Common myeloid progenitor, CD34-positive (primary cell): Measurements from ENCODE around the gene ABI3BP.
"Not testable (repeated sequence)": the region's sequence is repeated elsewhere in the genome, so short reads cannot be mapped to it uniquely, and the experiment has no call there.

Experiments
- CTCF ChIA-PET: fragments of 350-600 bp; sonication (Branson Sonifier 250); formaldehyde crosslinking; loops from one replicate; lab custom pipeline; 2021; ENCODE audit warnings: antibody characterized with exemption; lab: Charles Lee
- POLR2A ChIA-PET: fragments of 350-600 bp; sonication (Branson Sonifier 250); formaldehyde crosslinking; loops from one replicate; lab custom pipeline; 2021; ENCODE audit warnings: antibody characterized with exemption; lab: Charles Lee
- DNase-seq, 3 donors: peaks; one replicate each; pipeline versions ENCODE4 v3.0.0 to v3.0.0-alpha.2; 2013
- H3K27ac ChIP-seq, 2 experiments: 1 replicate in 1 of 2; 2 replicates in 1 of 2; pipeline ENCODE4 v1.7.0; 2013; ENCODE audit warnings: inconsistent platforms in 2 of 2, low read length in 2 of 2, mild to moderate bottlenecking in 2 of 2, low read depth in 1 of 2, moderate library complexity in 1 of 2; ENCODE audit not compliant: severe bottlenecking in 2 of 2, insufficient read depth in 1 of 2, poor library complexity in 1 of 2
- H3K27me3 ChIP-seq, 5 experiments: replicated peaks in 2 of 5; 1 replicate in 3 of 5; 2 replicates in 2 of 5; pipeline versions ENCODE4 v1.6.1 to v1.7.0; 2013; ENCODE audit warnings: low read length in 4 of 5, mild to moderate bottlenecking in 2 of 5, moderate library complexity in 2 of 5, inconsistent platforms in 1 of 5; ENCODE audit not compliant: insufficient read depth in 5 of 5, control insufficient read depth in 4 of 5
- H3K36me3 ChIP-seq, 4 experiments: 1 replicate in 2 of 4; 2 replicates in 2 of 4; pipeline versions ENCODE4 v1.6.1 to v1.7.0; 2013; ENCODE audit warnings: low read length in 3 of 4, control low read depth in 1 of 4, mild to moderate bottlenecking in 1 of 4; ENCODE audit not compliant: control insufficient read depth in 4 of 4, insufficient read depth in 4 of 4
- H3K4me1 ChIP-seq, 4 experiments: 1 replicate in 3 of 4; 2 replicates in 1 of 4; pipeline versions ENCODE4 v1.6.1 to v1.7.1; 2013; ENCODE audit warnings: low read length in 3 of 4, mild to moderate bottlenecking in 3 of 4, control low read depth in 1 of 4, inconsistent platforms in 1 of 4, moderate library complexity in 1 of 4; ENCODE audit not compliant: control insufficient read depth in 4 of 4, insufficient read depth in 4 of 4; ENCODE audit errors: control extremely low read depth in 1 of 4
- H3K4me3 ChIP-seq, 7 experiments: 1 replicate in 4 of 7; 2 replicates in 3 of 7; pipeline versions ENCODE4 v1.5.1 to v1.7.0; 2013; ENCODE audit warnings: mild to moderate bottlenecking in 7 of 7, low read length in 6 of 7, moderate library complexity in 6 of 7, inconsistent platforms in 2 of 7, low read depth in 2 of 7, control low read depth in 1 of 7; ENCODE audit not compliant: insufficient read depth in 4 of 7, control insufficient read depth in 1 of 7; ENCODE audit errors: extremely low read depth in 1 of 7
- H3K9me3 ChIP-seq, 5 experiments: 1 replicate in 4 of 5; 2 replicates in 1 of 5; pipeline versions ENCODE4 v1.6.1 to v1.7.1; 2013; ENCODE audit warnings: low read length in 4 of 5, mild to moderate bottlenecking in 2 of 5, inconsistent platforms in 1 of 5, low read depth in 1 of 5, moderate library complexity in 1 of 5; ENCODE audit not compliant: control insufficient read depth in 4 of 5, insufficient read depth in 2 of 5; ENCODE audit errors: control extremely low read depth in 1 of 5
- WGBS: methylation state at CpG from one replicate; pipeline ENCODE4 v1.1.5; 2013; ENCODE audit not compliant: insufficient coverage; 5-methylcytosine and 5-hydroxymethylcytosine counted together

Gene ABI3BP

DNA sequence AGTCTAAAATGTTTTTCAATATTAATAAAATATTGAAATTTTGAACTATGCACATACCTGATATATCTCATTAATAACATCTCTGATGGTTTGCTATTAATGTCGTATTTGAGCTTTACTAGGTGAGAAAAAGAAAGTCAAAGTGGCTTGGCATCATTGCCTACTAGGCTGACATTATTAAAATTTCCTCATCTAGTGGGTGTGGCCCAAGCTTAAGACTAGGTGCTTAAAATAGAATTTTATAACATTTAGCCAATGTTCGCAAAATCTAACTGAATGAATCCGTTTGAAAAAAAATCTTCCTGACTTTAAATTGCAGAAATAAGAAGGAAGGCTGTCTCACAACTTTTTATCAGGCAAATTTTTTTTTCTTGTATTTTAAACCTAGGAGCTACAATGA, 46.1 kb downstream of the ABI3BP start:
- WGBS, result 80% methylated on average over 1 of the region's 3 CpGs
- H3K4me3 ChIP-seq, result no peak overlapping the region
- H3K36me3 ChIP-seq, result no peaks in the 10 kb centered on the region
- ChIA-PET POLR2A (no interaction called here), CTCF (no interaction called here)
- H3K9me3 ChIP-seq, result no peaks in the 10 kb centered on the region
- H3K27ac ChIP-seq, result no peak overlapping the region
- H3K27me3 ChIP-seq, result no peaks in the 10 kb centered on the region
- no peak for DNase-seq
- no peaks in the 10 kb centered on the region for H3K4me1 ChIP-seq

DNA sequence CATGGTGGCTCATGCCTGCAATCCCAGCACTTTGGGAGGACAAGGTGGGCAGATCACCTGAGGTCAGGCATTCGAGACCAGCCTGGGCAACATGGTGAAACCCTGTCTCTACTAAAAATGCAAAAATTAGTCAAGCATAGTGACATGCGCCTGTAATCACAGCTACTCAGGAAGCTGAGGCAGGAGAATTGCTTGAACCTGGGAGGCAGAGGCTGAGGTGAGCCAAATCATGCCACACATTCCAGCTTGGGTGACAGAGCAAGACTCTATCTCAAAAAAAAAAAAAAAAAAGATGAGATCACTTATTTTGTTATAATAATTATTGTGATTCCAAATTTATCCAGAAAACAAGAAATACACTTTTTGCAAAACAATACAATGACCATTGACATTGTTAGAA, 47.1 kb downstream of the ABI3BP start:
- POLR2A ChIA-PET, H3K27me3 ChIP-seq: not testable (repeated sequence)

DNA sequence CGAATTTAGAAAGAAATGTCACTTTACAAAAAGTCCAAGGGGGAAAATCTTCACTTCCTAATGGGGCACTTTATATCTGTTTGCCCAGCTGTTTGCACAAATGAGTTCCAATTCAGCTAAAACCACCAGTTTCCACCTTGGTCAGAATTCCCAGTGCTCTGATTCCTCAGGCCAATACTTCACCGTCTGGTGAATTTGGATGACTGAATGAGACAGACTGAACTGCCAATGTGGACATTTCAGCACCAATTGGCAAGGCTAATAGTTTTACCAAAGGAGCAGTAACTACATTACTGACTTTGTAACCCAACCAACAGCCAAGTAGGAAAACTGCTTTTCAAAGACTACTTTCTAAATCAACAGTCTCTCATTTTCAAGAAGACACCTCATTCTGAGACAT, 51.8 kb downstream of the ABI3BP start:
- H3K4me3 ChIP-seq, result no peak overlapping the region
- CTCF ChIA-PET, result no interaction called here
- H3K27ac ChIP-seq, result no peak overlapping the region
- POLR2A ChIA-PET, result no interaction called here
- no peak for DNase-seq
- H3K27me3 ChIP-seq, result no peaks in the 10 kb centered on the region
- H3K4me1 ChIP-seq, result no peaks in the 10 kb centered on the region
- H3K9me3 ChIP-seq, result no peaks in the 10 kb centered on the region
- no peaks in the 10 kb centered on the region for H3K36me3 ChIP-seq
- 100% methylated on average over 2 of the region's 2 CpGs for WGBS

More for the DNA sequence above, 47.1 kb downstream of the ABI3BP start:
- H3K36me3 ChIP-seq, H3K27ac ChIP-seq, CTCF ChIA-PET, DNase-seq, H3K4me1 ChIP-seq, H3K9me3 ChIP-seq, H3K4me3 ChIP-seq: not testable (repeated sequence)
- 93% methylated on average over 2 of the region's 2 CpGs for WGBS

- CTCF ChIA-PET, result no interaction called here
- H3K27me3 ChIP-seq, result no peaks in the 10 kb centered on the region
- DNase-seq, result no peak
- H3K4me3 ChIP-seq, result no peak overlapping the region
- 94% methylated on average over 2 of the region's 2 CpGs for WGBS
- H3K27ac ChIP-seq, result no peak overlapping the region
- H3K9me3 ChIP-seq, result no peaks in the 10 kb centered on the region
- H3K36me3 ChIP-seq, result no peaks in the 10 kb centered on the region
- POLR2A ChIA-PET, result no interaction called here
- H3K4me1 ChIP-seq, result no peaks in the 10 kb centered on the region
Measured at GRCh38 chr3:100941041-100941440, 52.2 kb downstream of the ABI3BP start.

DNA sequence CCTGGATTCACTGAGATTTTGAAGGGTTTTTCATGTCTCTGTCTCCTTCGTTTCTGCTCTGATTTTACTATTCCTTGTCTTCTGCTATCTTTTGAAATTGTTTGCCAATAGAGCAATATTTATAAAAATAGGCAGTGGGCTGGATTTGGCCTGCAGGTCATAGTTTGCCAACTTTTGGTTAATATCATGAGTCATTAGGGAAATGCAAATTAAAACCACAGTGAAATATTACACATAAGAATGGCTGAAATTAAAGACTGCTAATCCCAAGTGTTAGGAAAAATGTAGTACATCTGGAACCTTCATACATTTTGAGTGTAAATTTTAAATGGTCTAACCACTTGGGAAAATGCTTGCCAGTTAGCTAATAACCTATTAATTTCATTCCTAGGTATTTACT, 56.3 kb downstream of the ABI3BP start:
- ChIA-PET CTCF (no interaction called here), POLR2A (no interaction called here)
- DNase-seq, result no peak
- Histone ChIP-seq H3K27ac (no peak overlapping the region), H3K36me3 (no peaks in the 10 kb centered on the region), H3K4me1 (no peaks in the 10 kb centered on the region), H3K27me3 (no peaks in the 10 kb centered on the region), H3K9me3 (no peaks in the 10 kb centered on the region), H3K4me3 (no peak overlapping the region)
- WGBS, result no CpG with 5 or more reads among the region's 1 CpG

DNA sequence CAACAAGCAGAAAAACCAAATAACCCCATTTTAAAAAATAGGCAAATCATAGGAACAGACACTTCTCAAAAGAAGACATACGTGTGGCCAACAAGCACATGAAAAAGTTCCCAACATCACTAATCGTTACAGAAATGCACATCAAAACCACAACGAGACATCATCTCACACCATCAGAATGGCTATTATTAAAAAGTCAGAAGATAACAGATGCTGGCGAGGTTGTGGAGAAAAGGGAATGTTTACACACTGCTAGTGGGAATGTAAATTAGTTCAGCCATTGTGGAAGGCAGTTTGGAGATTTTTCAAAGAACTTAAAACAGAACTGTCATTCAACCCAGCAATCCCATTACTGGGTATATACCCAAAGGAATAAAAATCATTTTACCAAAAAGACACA, 60.7 kb downstream of the ABI3BP start:
- 100% methylated on average over 1 of the region's 4 CpGs for WGBS
- POLR2A ChIA-PET, result no interaction called here

DNA sequence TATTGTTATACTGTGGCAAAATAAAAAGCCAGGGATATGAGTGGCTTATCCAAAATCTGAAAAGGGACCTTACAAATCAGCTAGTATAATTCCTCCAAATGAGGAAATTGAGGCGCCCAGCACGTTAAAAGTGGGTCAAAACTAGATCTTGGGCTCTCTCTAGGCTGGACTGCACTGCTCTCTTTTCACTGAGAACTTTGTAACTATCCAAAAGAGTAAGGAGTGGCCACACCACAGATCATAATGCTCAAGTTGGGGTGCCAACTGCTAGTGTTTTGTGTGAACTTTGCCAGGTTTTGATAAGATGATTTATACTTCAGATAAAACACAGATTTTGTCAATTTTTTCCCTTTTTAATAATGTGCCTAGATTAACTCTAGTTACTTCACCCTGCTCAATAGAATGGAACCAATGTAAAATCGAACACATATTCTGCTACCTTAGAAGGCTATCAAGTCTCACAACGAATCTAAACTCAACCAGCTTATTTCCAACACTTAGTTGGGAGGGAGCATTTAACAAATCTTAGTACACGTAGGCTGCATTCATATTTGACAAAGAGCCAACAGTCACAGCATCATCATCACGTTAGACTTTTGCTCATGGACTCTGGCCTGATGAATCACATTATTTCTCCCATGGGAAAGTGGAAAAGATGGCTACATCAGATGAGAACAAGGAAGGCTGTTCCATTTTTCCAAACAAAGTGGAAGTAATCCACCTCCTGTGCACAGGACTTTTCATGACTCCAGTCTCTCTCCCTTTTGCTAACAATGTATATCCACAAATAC, 64.4 kb downstream of the ABI3BP start:
- WGBS, result 95% methylated on average over 6 of the region's 6 CpGs
- DNase-seq, result no peak
- ChIA-PET POLR2A (no interaction called here), CTCF (no interaction called here)
- no peaks in the 10 kb centered on the region for H3K9me3 ChIP-seq
- H3K27ac ChIP-seq, result no peak overlapping the region
- H3K4me1 ChIP-seq, result peaks cover 0 to 4% (median under 1%) of the 10 kb centered on the region in 4 experiments
- H3K27me3 ChIP-seq, result no peaks in the 10 kb centered on the region
- no peaks in the 10 kb centered on the region for H3K36me3 ChIP-seq
- H3K4me3 ChIP-seq, result no peak overlapping the region

More for the DNA sequence above, 60.7 kb downstream of the ABI3BP start:
- Histone ChIP-seq H3K27ac (no peak overlapping the region), H3K9me3 (no peaks in the 10 kb centered on the region), H3K36me3 (no peaks in the 10 kb centered on the region), H3K4me3 (no peak overlapping the region), H3K27me3 (no peaks in the 10 kb centered on the region), H3K4me1 (no peaks in the 10 kb centered on the region)
- CTCF ChIA-PET, result no interaction called here
- no peak for DNase-seq
